SK-N-SH (cell line): ENCODE data around the gene TCF23. TPM values are rescaled to one million over a fixed set of nuclear protein-coding genes. Genes with fewer than 3 reads are reported as not detected.

Source experiments
- CTCF ChIA-PET: fragments of 300-600, 350-600 bp; formaldehyde crosslinking; extraction: SDS; loops from one replicate; lab custom pipeline; 2021; lab: Yijun Ruan, JAX
- POLR2A ChIA-PET: fragments of 350-600 bp; sonication (Branson Sonifier 250); formaldehyde crosslinking; extraction: SDS; loops from one replicate; lab custom pipeline; 2020; ENCODE audit warnings: antibody characterized with exemption, inconsistent platforms; lab: Yijun Ruan, JAX
- DNase-seq: peaks from one replicate; pipeline ENCODE4 v3.0.0; 2012
- H2AFZ ChIP-seq: fragments of 200-600 bp; sonication (generic); 2 replicates; pipeline ENCODE4 v1.8.1; 2016; ENCODE audit warnings: antibody characterized with exemption, mild to moderate bottlenecking, low read depth
- H3F3A ChIP-seq: fragments of 200-600 bp; sonication (generic); replicated peaks from 2 replicates; pipeline ENCODE3; 2016; ENCODE audit warnings: antibody characterized with exemption, mild to moderate bottlenecking; ENCODE audit not compliant: insufficient read depth
- H3K27ac ChIP-seq, 2 experiments: fragments of 200-500 bp in 1 of 2; fragments of 200-600 bp in 1 of 2; sonication (Bioruptor generic) in 1 of 2; sonication (generic), shearing (Covaris generic) in 1 of 2; 2 replicates each; pipeline versions ENCODE4 v1.5.1 to v1.6.1; 2014 to 2016; ENCODE audit warnings: low read depth in 2 of 2, inconsistent platforms in 1 of 2, low read length in 1 of 2, mild to moderate bottlenecking in 1 of 2, mixed read lengths in 1 of 2
- H3K27me3 ChIP-seq: fragments of 200-600 bp; sonication (generic), shearing (Covaris generic); 2 replicates; pipeline ENCODE4 v1.6.1; 2016; ENCODE audit warnings: mixed run types; ENCODE audit not compliant: insufficient read depth
- H3K36me3 ChIP-seq, 2 experiments: fragments of 200-500 bp in 1 of 2; fragments of 200-600 bp in 1 of 2; sonication (Bioruptor generic) in 1 of 2; sonication (generic) in 1 of 2; replicated peaks in 1 of 2; 2 replicates each; pipeline versions ENCODE3 to v1.5.1; 2014 to 2016; ENCODE audit warnings: low read length in 1 of 2, mild to moderate bottlenecking in 1 of 2; ENCODE audit not compliant: insufficient read depth in 2 of 2, control insufficient read depth in 1 of 2
- H3K4me1 ChIP-seq, 2 experiments: fragments of 200-500 bp in 1 of 2; fragments of 200-600 bp in 1 of 2; sonication (Bioruptor generic) in 1 of 2; sonication (generic), shearing (Covaris generic) in 1 of 2; 2 replicates each; pipeline versions ENCODE4 v1.5.1 to v1.6.1; 2014 to 2016; ENCODE audit warnings: low read depth in 1 of 2, low read length in 1 of 2, mixed run types in 1 of 2; ENCODE audit not compliant: insufficient read depth in 2 of 2, control insufficient read depth in 1 of 2
- H3K4me2 ChIP-seq: fragments of 200-600 bp; sonication (generic), shearing (Covaris generic); 2 replicates; pipeline ENCODE4 v1.6.1; 2017; ENCODE audit warnings: mixed run types
- H3K4me3 ChIP-seq, 2 experiments: fragments of 200-500 bp in 1 of 2; fragments of 200-600 bp in 1 of 2; sonication (Bioruptor generic) in 1 of 2; sonication (generic), shearing (Covaris generic) in 1 of 2; 2 replicates each; pipeline versions ENCODE4 v1.5.1 to v1.8.1; 2014 to 2016; ENCODE audit warnings: low read depth in 2 of 2, inconsistent platforms in 1 of 2, low read length in 1 of 2, mild to moderate bottlenecking in 1 of 2, mixed read lengths in 1 of 2, moderate library complexity in 1 of 2
- H3K79me2 ChIP-seq: fragments of 200-600 bp; sonication (generic); 2 replicates; pipeline ENCODE4 v1.8.1; 2017; ENCODE audit warnings: mild to moderate bottlenecking; ENCODE audit not compliant: insufficient read depth
- H3K9ac ChIP-seq: fragments of 200-600 bp; sonication (generic); 2 replicates; pipeline ENCODE4 v1.6.1; 2017; ENCODE audit warnings: mixed run types
- H3K9me2 ChIP-seq: fragments of 200-600 bp; sonication (generic); 2 replicates; pipeline ENCODE4 v1.6.1; 2017; ENCODE audit warnings: mixed run types
- H3K9me3 ChIP-seq: fragments of 200-600 bp; sonication (generic); 2 replicates; pipeline ENCODE4 v1.6.1; 2017; ENCODE audit warnings: mixed run types, mild to moderate bottlenecking, moderate library complexity
- H4K20me1 ChIP-seq: fragments of 200-600 bp; sonication (generic); 2 replicates; pipeline ENCODE4 v1.6.1; 2017; ENCODE audit warnings: mild to moderate bottlenecking, mixed run types; ENCODE audit not compliant: insufficient read depth
- FOXJ3 ChIP-seq: sonication (generic); formaldehyde crosslinking; IDR thresholded peaks from 2 replicates; pipeline ENCODE4 v1.5.1; 2020; ENCODE audit warnings: mild to moderate bottlenecking, missing genetic modification reagents
- GABPA ChIP-seq: IDR thresholded peaks from 2 replicates; pipeline ENCODE4 v1.4.0; 2012; ENCODE audit warnings: low read depth, mild to moderate bottlenecking
- MEF2A ChIP-seq: IDR thresholded peaks from 2 replicates; pipeline ENCODE4 v1.4.0; 2012; ENCODE audit warnings: low read depth, borderline replicate concordance
- MXI1 ChIP-seq: IDR thresholded peaks from 2 replicates; pipeline ENCODE4 v1.6.1; 2012; ENCODE audit warnings: mild to moderate bottlenecking, low read depth, low read length, improper control_type of control experiment
- RXRA ChIP-seq: IDR thresholded peaks from 2 replicates; pipeline ENCODE4 v1.4.0; 2012; ENCODE audit warnings: low read depth, mild to moderate bottlenecking, borderline replicate concordance
- USF1 ChIP-seq: IDR thresholded peaks from 2 replicates; pipeline ENCODE4 v1.4.0; 2012; ENCODE audit warnings: low read depth, borderline replicate concordance
- YY1 ChIP-seq: IDR thresholded peaks from 2 replicates; pipeline ENCODE4 v1.4.0; 2012; ENCODE audit warnings: low read depth, mild to moderate bottlenecking
- ZBTB33 ChIP-seq: IDR thresholded peaks from 2 replicates; pipeline ENCODE4 v1.4.0; 2012; ENCODE audit warnings: low read depth, borderline replicate concordance
- WGBS: methylation state at CpG from one replicate; pipeline ENCODE4 v1.1.6; 2017; ENCODE audit warnings: low lambda C conversion rate; 5-methylcytosine and 5-hydroxymethylcytosine counted together
- polyA plus RNA-seq, 3 experiments: library from polyadenylated mRNA; depleted of rRNA; stranded (reverse); fragments of >200 nt; gene quantifications; 2 replicates each; pipeline ENCODE4 v1.2.3, GENCODE V29; 2012

The TCF23 gene
- polyA plus RNA-seq, 1 of the 3 experiments (the other 2 are of a cell fraction) = not detected

- H4K20me1 ChIP-seq = no peaks in the 10 kb centered on the region
- CTCF ChIA-PET = interaction anchor here (1.0 to 7.0 kb wide), 14 partner anchors 14 to 339 kb away, joined by 3 to 57 read pairs (median 4); partner anchors contain the start of gene ABHD1
- H3K79me2 ChIP-seq = no peaks in the 10 kb centered on the region
- WGBS = 38% methylated on average over 6 of the region's 6 CpGs
- POLR2A ChIA-PET = no interaction called here
- peaks cover 0 to 26% of the 10 kb centered on the region in 2 experiments; a peak in 3 of 4 replicates for H3K4me1 ChIP-seq
- DNase-seq = no peak
- no peak overlapping the region for H3K4me2 ChIP-seq
- peak overlapping the region in 1 of 2 experiments; percentile 46; a peak in 2 of 4 replicates for H3K27ac ChIP-seq
- peaks cover 13% of the 10 kb centered on the region for H3F3A ChIP-seq
- no peaks in the 10 kb centered on the region for H3K9me3 ChIP-seq
- H3K27me3 ChIP-seq = no peaks in the 10 kb centered on the region
- H3K36me3 ChIP-seq = no peaks in the 10 kb centered on the region
- H2AFZ ChIP-seq = peak overlapping the region; percentile 67; the same call in 1 of the 2 replicates
- H3K9ac ChIP-seq = 0 out of 2 replicates have a peak overlapping the region, but pooled peaks have one; percentile 4
- H3K4me3 ChIP-seq = no peak overlapping the region
- H3K9me2 ChIP-seq = no peaks in the 10 kb centered on the region
- TF ChIP-seq MXI1 (no peak), GABPA (no peak), USF1 (no peak), RXRA (no peak), ZBTB33 (no peak), YY1 (no peak)
- TF ChIP-seq, all 33 proteins: peak for 0
Observed at GRCh38 chr2:27185331-27186026, 36.7 kb downstream of the TCF23 start.

- DNase-seq = no peak
- H3K79me2 ChIP-seq = no peaks in the 10 kb centered on the region
- POLR2A ChIA-PET = no interaction called here
- H3K4me2 ChIP-seq = no peak overlapping the region
- no peak overlapping the region for H3K4me3 ChIP-seq
- no peaks in the 10 kb centered on the region for H3K9me3 ChIP-seq
- no peak overlapping the region for H3K9ac ChIP-seq
- peaks cover 0 to 19% of the 10 kb centered on the region in 2 experiments; a peak in 3 of 4 replicates for H3K4me1 ChIP-seq
- TF ChIP-seq MXI1 (no peak), FOXJ3 (no peak), MEF2A (no peak)
- TF ChIP-seq, all 33 proteins: peak for 0
- no peak overlapping the region for H3K27ac ChIP-seq
- no peaks in the 10 kb centered on the region for H4K20me1 ChIP-seq
- no peaks in the 10 kb centered on the region for H3K27me3 ChIP-seq
- WGBS = 65% methylated on average over 6 of the region's 6 CpGs
- CTCF ChIA-PET = interaction anchor here (0.9 to 7.0 kb wide), 7 partner anchors 16 to 94 kb away, joined by 3 to 57 read pairs (median 4); partner anchors contain the start of gene TCF23
- H3K36me3 ChIP-seq = no peaks in the 10 kb centered on the region
- no peaks in the 10 kb centered on the region for H3K9me2 ChIP-seq
- H2AFZ ChIP-seq = no peak overlapping the region
- H3F3A ChIP-seq = peaks cover 13% of the 10 kb centered on the region
Observed at GRCh38 chr2:27186613-27187345, 38.0 kb downstream of the TCF23 start.
